Prostate gland (tissue), 2 donors: ENCODE measurements around the gene NRXN3. TPM values are rescaled to one million over a fixed set of nuclear protein-coding genes. Genes with fewer than 3 reads are reported as not detected.

Experiments used
- DNase-seq: peaks from one replicate; pipeline ENCODE4 v3.0.0-alpha.2; 2019; ENCODE audit warnings: low spot score
- H3K27ac ChIP-seq, 2 donors: fragments of 200-600 bp; sonication (generic); 2 replicates each; pipeline ENCODE4 v1.5.1; 2017 to 2019
- H3K27me3 ChIP-seq: fragments of 200-600 bp; sonication (generic); replicated peaks from 2 replicates; pipeline ENCODE4 v1.5.1; 2019; ENCODE audit not compliant: insufficient read depth
- H3K36me3 ChIP-seq, 2 donors: fragments of 200-600 bp; sonication (generic); 1 replicate in 1 of 2; 2 replicates in 1 of 2; pipeline versions ENCODE4 v1.5.1 to v1.8.1; 2017 to 2019
- H3K4me1 ChIP-seq: fragments of 200-600 bp; sonication (generic); replicated peaks from 2 replicates; pipeline ENCODE4 v1.5.1; 2019
- H3K4me3 ChIP-seq, 2 donors: fragments of 200-600 bp; sonication (generic); 2 replicates each; pipeline ENCODE4 v1.5.1; 2017 to 2019
- H3K9me3 ChIP-seq: fragments of 200-600 bp; sonication (generic); 2 replicates; pipeline ENCODE4 v1.5.1; 2017
- CTCF ChIP-seq, 4 experiments: fragments of 200-600 bp in 2 of 4; fragments of 450-650 bp in 2 of 4; sonication (generic) in 2 of 4; IDR thresholded peaks; 1 replicate in 3 of 4; 2 replicates in 1 of 4; pipeline ENCODE4 v1.5.1; 2016 to 2019; ENCODE audit warnings: antibody characterized with exemption in 4 of 4, mild to moderate bottlenecking in 2 of 4, moderate library complexity in 2 of 4
- POLR2A ChIP-seq: fragments of 450-650 bp; IDR thresholded peaks from one replicate; pipeline ENCODE4 v1.6.1; 2016; ENCODE audit warnings: antibody characterized with exemption, mild to moderate bottlenecking
- POLR2AphosphoS5 ChIP-seq: sonication (generic); formaldehyde crosslinking; IDR thresholded peaks from one replicate; pipeline ENCODE4 v1.6.1; 2017; ENCODE audit warnings: antibody characterized with exemption
- WGBS: methylation state at CpG from one replicate; pipeline ENCODE4 v1.1.5; 2018; 5-methylcytosine and 5-hydroxymethylcytosine counted together
- intact Hi-C: fragments of 100-400 bp; cut with DNase I; formaldehyde crosslinking; loops from one replicate; pipeline ENCODE4 v1.14.2; 2022
- total RNA-seq, 2 donors: library from RNA; depleted of rRNA; stranded (reverse); fragments of >200 nt; gene quantifications; one replicate each; pipeline ENCODE4 v1.1.0, GENCODE V29; 2016

NRXN3 gene
- total RNA-seq, 2 donors from 2014 or later: 6.6 to 8.2 TPM

DNA sequence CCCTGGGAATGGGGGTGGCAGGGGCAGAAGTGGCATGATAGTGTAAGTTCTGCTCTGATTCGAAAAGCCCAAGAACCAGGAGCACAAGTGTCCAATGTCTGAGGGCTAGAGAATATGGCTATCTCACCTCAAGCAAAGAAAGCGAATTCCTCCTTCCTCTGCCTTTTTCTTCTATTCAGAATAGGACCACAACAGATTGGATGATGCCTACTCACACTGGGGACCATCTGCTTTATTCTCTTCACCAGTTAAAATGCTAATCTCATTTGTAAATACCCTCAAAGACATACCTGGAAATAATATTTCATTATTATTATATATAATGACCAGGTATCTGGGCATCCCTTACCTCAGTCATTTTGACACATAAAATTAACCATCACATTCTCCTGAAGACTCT, 808.7 kb downstream of the NRXN3 start:
- Histone ChIP-seq H3K9me3 (no peaks in the 10 kb centered on the region), H3K4me1 (no peaks in the 10 kb centered on the region), H3K27me3 (no peaks in the 10 kb centered on the region), H3K27ac (no peak overlapping the region), H3K4me3 (no peak overlapping the region), H3K36me3 (no peaks in the 10 kb centered on the region)
- DNase-seq: no peak
- 90% methylated on average over 2 of the region's 2 CpGs for WGBS
- TF ChIP-seq POLR2A (no peak), POLR2AphosphoS5 (no peak), CTCF (IDR thresholded peaks at IDR 0.05) (no peak)
- intact Hi-C loops: no loop called here

DNA sequence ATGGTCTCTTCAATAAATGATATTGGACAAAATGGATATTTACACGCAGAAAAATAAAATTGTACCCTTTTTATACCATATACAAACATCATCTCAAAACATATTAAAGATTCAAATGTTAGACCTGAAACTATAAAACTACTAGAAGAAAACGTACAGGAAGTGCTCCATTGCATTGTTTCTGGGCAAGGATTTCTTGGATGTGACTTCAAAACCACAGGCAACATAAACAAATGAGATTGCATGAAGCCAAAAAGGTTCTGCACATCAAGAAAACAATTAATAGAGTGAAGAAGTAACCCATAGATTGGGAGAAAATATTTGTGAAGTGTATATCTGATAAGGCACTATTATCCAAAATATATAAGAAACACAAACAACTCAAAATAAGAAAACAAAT, 812.4 kb downstream of the NRXN3 start:
- Histone ChIP-seq H3K27me3 (no peaks in the 10 kb centered on the region), H3K4me3 (no peak overlapping the region), H3K36me3 (no peaks in the 10 kb centered on the region), H3K9me3 (no peaks in the 10 kb centered on the region), H3K4me1 (no peaks in the 10 kb centered on the region), H3K27ac (no peak overlapping the region)
- WGBS: 58% methylated on average over 2 of the region's 2 CpGs
- intact Hi-C loops: no loop called here
- TF ChIP-seq CTCF (IDR thresholded peaks at IDR 0.05): no peak
- no peak for TF ChIP-seq POLR2A
- no peak for TF ChIP-seq POLR2AphosphoS5
- DNase-seq: no peak

- Histone ChIP-seq H3K4me3 (no peak overlapping the region), H3K4me1 (no peaks in the 10 kb centered on the region), H3K9me3 (no peaks in the 10 kb centered on the region), H3K27ac (no peak overlapping the region), H3K27me3 (no peaks in the 10 kb centered on the region), H3K36me3 (no peaks in the 10 kb centered on the region)
- 90% methylated on average over 2 of the region's 2 CpGs for WGBS
- intact Hi-C loops: no loop called here
- DNase-seq: no peak
- TF ChIP-seq POLR2A: no peak
- no peak for TF ChIP-seq CTCF (IDR thresholded peaks at IDR 0.05)
- no peak for TF ChIP-seq POLR2AphosphoS5
Measured at GRCh38 chr14:78983126-78983525, 813.0 kb downstream of the NRXN3 start.

- Histone ChIP-seq H3K27me3 (no peaks in the 10 kb centered on the region), H3K9me3 (no peaks in the 10 kb centered on the region), H3K4me1 (no peaks in the 10 kb centered on the region), H3K27ac (no peak overlapping the region), H3K4me3 (no peak overlapping the region), H3K36me3 (no peaks in the 10 kb centered on the region)
- TF ChIP-seq POLR2A (no peak), CTCF (IDR thresholded peaks at IDR 0.05) (no peak), POLR2AphosphoS5 (no peak)
- intact Hi-C loops: no loop called here
- no peak for DNase-seq
- 78% methylated on average over 5 of the region's 5 CpGs for WGBS
Measured at GRCh38 chr14:78985668-78986381, 815.7 kb downstream of the NRXN3 start.

DNA sequence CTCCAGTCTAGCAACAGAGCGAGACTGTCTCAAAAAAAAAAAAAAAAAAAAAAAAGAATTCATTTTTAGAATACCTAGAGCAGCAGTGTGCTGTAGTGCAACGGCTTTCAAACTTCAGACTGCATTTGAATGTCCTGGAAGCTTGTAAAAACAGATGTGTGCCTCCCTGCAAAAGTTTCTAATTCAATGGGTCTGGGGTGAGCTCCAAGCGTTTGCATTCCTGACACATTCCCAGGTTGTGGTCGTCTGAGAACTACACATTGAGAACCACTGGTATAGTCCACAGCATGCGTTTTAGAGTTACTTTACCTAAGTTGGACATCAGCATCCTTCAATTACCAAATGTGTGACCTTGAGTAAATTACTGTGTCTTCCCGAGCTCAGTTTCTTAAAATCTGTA, 816.8 kb downstream of the NRXN3 start:
- no peak overlapping the region for H3K4me3 ChIP-seq
- no peak overlapping the region for H3K27ac ChIP-seq
- WGBS: 48% methylated on average over 6 of the region's 6 CpGs
- no peaks in the 10 kb centered on the region for H3K27me3 ChIP-seq
- no peak for TF ChIP-seq POLR2AphosphoS5
- TF ChIP-seq CTCF (IDR thresholded peaks at IDR 0.05): no peak
- no peak for DNase-seq
- H3K36me3 ChIP-seq: no peaks in the 10 kb centered on the region
- H3K9me3 ChIP-seq: no peaks in the 10 kb centered on the region
- H3K4me1 ChIP-seq: no peaks in the 10 kb centered on the region
- intact Hi-C loops: no loop called here
